GM19452 (cell line): Measurements from ENCODE around the gene PKHD1.

Experiments
- ATAC-seq: cut with Tn5 transposase; IDR thresholded peaks from one replicate; pipeline ENCODE4 v1.9.1; 2021; ENCODE audit not compliant: unreplicated experiment

PKHD1 gene

GRCh38 chr6:52046456-52046855 is 41.0 kb downstream of the PKHD1 start:
- no peak for ATAC-seq

DNA sequence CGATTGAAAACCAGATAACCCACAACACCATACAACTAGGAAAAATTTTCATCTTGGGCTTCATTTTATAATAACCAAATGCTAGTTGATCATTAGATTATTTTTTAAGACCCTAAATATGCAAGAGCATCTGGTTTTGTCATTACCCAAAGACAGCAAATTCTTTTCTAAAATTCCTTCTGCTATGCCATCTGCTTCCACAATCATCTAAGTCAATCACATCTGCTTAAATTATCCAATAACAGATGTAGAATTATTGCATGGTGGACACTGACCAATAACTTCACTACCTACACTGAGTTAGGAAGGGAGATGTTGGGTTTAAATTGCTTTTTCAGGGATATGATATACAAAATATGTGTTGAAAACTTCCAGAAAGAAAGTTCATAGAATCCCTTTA is 41.9 kb downstream of the PKHD1 start:
- no peak for ATAC-seq

DNA sequence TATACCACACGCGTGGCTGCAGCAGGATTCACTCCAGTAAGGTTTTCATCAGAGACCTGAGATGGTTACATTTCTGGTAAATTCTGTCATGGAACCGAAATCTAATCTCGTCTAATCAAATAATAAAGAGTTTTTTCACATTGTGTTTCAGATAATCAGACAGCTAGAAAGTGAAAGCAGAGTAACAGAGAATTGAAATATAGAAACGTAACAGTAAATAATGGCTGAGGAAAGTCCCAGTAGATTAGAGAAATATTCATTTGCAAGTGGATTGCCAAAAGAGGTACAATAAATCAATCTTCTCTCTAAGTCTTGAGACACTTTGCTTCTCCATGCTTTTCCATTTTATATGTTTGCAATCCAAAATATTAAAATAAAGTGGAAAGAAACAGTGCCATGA is 42.4 kb downstream of the PKHD1 start:
- ATAC-seq = no peak

GRCh38 chr6:52042141-52042885 is 45.1 kb downstream of the PKHD1 start:
- ATAC-seq = no peak

DNA sequence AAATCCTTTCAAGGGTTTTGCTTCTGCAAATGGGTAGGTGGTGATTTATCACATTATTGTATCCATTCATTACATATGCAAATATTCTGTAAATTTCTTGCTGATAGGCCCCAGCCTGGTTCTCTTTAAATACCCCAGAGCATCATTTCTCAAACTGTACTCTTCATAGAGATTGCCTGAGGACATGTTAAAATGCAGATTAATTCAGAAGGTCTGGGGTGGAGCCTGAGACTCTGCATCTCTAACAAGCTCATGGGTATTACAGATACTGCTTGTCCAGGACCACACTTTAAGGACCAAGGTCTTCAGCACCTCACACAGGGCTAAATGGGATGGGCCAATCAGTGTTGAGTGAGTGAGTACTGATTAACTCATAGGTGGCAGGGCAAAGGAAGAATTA is 46.3 kb downstream of the PKHD1 start:
- no peak for ATAC-seq

DNA sequence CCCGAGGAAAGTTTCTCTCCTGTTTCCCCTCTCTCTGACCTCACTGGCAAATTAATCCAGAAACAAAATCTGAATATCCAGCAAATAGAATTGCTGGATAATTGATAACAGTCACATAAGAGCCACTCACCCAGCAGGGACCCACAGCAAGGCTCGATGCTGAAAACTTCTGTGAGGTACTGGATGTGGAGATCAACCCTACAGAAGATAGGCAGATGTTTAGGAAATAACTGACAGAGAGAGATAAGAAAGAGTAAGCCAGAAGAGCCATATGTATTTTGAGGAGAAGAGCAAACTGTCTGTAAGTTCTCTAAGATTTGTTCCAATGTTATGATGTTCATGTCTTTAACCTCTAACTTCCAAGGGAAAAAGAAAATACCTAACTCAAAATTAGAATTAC is 59.7 kb downstream of the PKHD1 start:
- ATAC-seq = no peak

GRCh38 chr6:52024451-52025068 is 62.9 kb downstream of the PKHD1 start:
- ATAC-seq = no peak

DNA sequence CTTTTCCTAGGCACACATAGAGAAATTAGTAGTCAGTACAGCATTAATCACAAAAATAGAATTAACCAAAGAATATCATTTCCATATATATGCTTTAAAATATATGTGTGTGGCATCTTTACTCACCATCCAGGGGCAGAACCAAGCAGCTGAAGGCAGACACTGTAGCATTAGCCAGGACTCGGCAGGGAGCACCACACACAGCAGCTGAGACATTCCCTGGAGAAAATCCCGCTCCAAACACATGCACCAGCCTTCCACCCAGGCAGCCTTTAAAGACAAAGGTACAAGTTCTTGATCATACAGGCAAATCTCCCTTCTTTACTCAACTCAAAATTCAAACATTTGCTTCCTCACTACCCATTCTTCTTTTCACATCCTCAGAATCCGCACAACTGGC is 64.7 kb downstream of the PKHD1 start:
- ATAC-seq = no peak

DNA sequence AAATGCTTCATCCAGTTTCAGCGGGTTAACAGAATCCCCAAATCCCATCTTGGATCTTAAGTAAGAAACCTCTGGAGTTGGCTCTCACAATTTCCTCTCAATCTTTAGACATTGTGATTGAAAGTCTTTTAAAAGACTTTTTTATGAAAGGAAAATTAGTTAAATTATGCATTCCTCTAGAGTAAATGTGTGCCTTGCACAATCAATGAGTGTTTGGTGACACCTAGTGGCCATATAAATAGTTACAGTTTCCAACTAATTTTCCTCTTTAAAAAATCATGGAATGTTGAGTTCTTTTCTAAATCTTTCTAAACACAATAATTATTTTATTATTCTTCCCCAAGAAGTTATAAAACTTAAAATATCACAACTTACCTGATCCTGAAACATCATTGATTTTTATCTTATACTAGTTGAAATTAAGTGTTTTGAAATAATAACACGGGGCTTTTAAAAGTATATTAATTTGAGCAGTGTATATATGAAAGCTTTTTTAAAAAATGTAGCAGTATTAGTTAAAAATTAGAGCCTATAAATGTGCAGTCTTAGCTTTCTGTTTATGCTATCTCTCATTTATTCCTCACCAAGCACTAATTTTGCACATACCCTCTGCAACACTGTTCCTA is 66.4 kb downstream of the PKHD1 start:
- ATAC-seq = no peak

DNA sequence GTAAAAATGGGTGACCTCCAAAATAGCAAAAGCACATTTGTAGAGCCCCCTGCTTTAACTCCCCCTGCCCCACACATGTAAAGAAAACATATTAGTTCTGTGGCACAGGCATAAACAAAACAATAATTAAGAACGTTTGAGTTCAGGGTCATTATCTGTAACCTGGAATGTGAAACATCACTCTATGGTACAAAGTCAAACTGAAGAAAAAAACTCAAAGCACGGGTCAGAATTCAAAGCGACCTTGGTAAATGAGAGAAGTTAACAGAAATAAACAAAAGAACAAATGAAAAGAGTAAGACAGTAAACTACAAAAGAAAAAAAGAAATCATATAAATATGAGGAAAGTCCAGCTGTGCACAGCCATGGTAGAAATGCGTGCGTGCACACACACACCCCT is 67.5 kb downstream of the PKHD1 start:
- ATAC-seq = no peak

DNA sequence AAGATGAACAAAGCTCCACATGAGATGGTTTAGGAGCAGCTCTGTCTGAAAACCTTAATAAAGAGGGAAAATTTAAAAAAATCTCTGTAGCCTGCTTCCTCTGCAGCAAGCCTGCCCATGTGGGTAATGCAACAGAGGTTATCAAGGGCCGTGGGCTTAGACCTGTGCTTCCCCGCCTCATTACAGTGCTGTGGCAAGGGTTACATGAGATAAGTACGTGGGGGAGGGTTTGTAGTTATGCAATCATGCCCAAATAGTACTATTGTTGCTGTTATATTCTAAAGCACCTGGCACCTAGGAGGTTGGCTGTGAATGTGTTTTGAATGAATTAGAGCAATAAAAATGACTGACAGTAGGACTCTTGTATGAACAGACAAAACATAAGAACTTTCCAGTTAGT is 68.3 kb downstream of the PKHD1 start:
- ATAC-seq = no peak

DNA sequence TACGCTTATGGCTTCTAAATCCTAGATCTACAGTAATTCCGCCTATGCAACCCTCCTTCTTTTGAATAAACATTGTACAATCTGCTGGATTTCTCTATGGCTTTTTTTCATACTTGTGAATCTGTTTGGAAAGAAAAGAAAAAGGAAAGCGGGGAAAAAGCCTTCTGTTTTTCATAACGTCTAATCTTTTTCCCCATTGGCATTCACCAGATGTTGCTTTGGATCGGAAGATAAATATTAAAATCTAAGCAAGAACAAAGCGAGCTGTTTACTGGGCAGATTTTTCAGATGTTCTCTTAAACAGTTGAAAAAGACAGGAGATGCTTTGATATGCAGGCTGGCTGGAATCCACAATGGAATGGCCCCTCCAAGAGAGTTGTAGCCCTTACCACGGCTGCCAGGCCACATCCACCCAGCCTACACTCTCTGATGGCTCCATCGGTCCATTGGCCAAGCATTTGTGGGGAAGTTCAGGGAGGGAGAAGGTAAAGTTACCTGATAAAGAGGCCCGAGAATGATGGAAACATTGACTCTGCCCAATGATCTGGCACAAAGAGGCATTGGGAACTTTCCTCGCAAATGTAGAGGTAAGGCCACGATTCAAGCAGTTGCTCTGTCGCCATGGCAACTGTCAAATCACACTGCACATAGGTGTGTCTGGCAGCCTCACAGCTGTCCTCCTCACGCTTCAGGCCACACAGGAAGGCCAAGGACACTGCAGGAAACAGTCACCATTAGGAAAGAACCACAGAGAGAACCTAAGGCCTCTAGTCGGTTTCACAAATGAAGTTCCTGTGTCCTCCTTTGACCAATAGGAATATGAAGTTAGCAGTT is 70.3 kb downstream of the PKHD1 start:
- ATAC-seq = no peak

DNA sequence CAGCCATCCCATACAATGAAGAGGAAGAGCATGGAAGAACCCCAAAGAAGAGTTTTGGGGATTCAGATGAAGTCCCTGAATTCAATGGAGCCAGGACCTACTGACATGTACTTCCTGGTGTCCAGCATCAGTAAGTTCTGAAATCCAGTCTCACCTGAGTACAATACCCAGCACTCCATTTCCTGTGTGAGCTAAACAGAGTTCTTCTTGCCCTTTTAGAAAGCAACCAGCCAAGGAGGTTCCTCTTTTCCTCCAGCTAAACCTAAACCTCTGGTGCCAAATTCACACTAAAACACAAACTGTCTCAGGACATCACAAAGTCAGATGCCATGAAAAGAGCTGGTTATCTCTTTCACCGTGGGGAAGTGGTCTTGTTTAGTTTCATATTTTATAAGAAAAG is 71.5 kb downstream of the PKHD1 start:
- ATAC-seq = no peak

GRCh38 chr6:52014391-52014790 is 73.0 kb downstream of the PKHD1 start:
- ATAC-seq = no peak

- ATAC-seq = no peak
Observed at GRCh38 chr6:52013035-52013434, 74.4 kb downstream of the PKHD1 start.

DNA sequence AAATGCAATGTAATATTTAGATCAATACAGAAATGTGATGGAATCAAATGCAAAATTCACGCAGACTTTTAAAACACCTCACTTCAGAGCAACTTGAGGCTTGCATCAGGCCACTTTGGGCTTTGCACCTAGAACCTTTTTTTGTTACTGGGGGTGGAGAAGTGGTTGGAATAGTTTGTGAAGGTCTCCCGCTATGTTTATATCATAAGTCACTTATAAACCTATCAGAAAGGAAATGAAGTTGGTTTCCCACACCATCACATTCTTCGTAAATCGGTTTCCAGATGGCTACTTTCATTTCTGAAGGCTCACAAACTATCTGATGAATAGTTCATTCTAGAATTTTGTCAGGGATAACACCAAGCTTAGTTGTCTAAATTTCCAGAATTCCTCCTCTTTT is 74.8 kb downstream of the PKHD1 start:
- no peak for ATAC-seq

DNA sequence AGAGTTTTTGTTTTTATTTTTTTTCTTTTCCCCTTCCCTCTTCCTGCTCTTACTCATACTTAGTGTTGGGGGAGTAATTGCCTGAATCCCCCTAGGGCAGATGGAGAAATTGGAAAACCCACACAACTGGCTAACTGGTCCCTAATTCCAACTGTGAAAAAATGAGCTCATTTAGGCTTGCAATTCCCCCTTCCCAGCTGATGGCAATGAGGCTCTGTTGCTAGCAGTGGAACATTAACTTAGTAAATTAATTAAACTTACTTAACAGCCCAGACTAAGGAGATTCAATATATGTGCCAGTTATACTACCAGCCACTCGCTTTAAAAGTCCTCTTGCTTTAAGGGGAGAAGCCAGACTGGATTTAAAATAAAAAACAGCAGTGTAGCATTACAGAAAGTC is 76.6 kb downstream of the PKHD1 start:
- no peak for ATAC-seq

GRCh38 chr6:52010145-52010544 is 77.3 kb downstream of the PKHD1 start:
- no peak for ATAC-seq

DNA sequence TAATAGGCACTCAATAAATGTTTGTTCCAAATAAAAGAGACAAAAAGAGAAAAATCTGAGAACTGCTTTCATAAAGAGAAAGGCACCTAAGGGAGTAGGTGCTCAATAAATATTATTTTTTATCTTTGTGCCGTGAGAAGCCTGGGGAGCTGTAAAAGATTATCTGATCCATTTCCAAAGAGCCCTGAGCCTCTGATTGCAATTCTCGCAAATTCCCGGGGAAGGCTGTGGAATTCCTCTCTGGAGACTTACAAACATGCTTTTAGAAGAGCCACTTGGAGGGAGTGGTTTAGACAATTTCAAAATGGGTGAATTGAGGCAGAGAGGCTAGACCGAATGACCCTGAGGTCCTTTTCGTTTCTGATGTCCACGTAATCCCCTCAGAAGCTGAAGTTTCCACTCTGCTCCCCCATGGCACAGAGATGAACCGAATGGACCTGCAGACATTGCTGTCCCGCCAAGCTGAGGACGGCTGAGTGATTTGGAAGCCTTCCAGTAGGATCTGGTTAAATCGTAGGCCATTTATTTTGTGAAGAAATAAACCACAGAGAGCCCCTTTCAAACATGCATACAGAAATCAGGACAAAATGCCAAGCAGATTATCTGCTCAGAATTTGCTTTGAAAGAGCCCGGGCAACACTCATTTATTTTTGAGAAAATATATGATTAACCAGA is 77.8 kb downstream of the PKHD1 start:
- no peak for ATAC-seq

- ATAC-seq = no peak
Observed at GRCh38 chr6:52000064-52000463, 87.3 kb downstream of the PKHD1 start.

- ATAC-seq = peak; percentile 93
Observed at GRCh38 chr6:51996296-51996947, 91.0 kb downstream of the PKHD1 start.
